ENCODE measurements around the gene RHBDD1. TPM values are rescaled to one million over a fixed set of nuclear protein-coding genes. Genes with fewer than 3 reads are reported as not detected.

RHBDD1 gene
- total RNA-seq, 4 donors from 2014 or later = 19.5 to 91.5 (median 47.3) TPM

- Histone ChIP-seq H3K9me3 (no peaks in the 10 kb centered on the region), H3K27ac (no peak overlapping the region), H3K27me3 (no peaks in the 10 kb centered on the region), H3K4me3 (no peak overlapping the region), H3K36me3 (no peaks in the 10 kb centered on the region), H3K4me1 (no peaks in the 10 kb centered on the region)
- TF ChIP-seq CTCF (IDR thresholded peaks at IDR 0.05) (no peak), POLR2A (IDR thresholded peaks at IDR 0.05) (no peak)
- intact Hi-C loops (cut with DNase I; ENCODE audit: low total_unique reads) = no loop called here
- no peak for DNase-seq
These were observed 189.7 kb downstream of the RHBDD1 start for GRCh38 chr2:227025510-227025909.

GRCh38 chr2:227029426-227030105 lies 193.7 kb downstream of the RHBDD1 start:
- DNase-seq = no peak
- H3K27me3 ChIP-seq = no peaks in the 10 kb centered on the region
- no peaks in the 10 kb centered on the region for H3K9me3 ChIP-seq
- H3K36me3 ChIP-seq = no peaks in the 10 kb centered on the region
- intact Hi-C loops (cut with DNase I; ENCODE audit: low total_unique reads) = no loop called here
- no peak overlapping the region for H3K4me3 ChIP-seq
- TF ChIP-seq CTCF (IDR thresholded peaks at IDR 0.05) = no peak
- TF ChIP-seq POLR2A (IDR thresholded peaks at IDR 0.05) = no peak
- H3K27ac ChIP-seq = no peak overlapping the region
- H3K4me1 ChIP-seq = no peaks in the 10 kb centered on the region

GRCh38 chr2:227030789-227031188 lies 194.9 kb downstream of the RHBDD1 start:
- no peaks in the 10 kb centered on the region for H3K4me1 ChIP-seq
- H3K36me3 ChIP-seq = no peaks in the 10 kb centered on the region
- DNase-seq = no peak
- intact Hi-C loops (cut with DNase I; ENCODE audit: low total_unique reads) = no loop called here
- TF ChIP-seq CTCF (IDR thresholded peaks at IDR 0.05) (no peak), POLR2A (IDR thresholded peaks at IDR 0.05) (no peak)
- no peaks in the 10 kb centered on the region for H3K27me3 ChIP-seq
- no peak overlapping the region for H3K4me3 ChIP-seq
- no peaks in the 10 kb centered on the region for H3K9me3 ChIP-seq
- no peak overlapping the region for H3K27ac ChIP-seq

GRCh38 chr2:227031379-227031778 lies 195.5 kb downstream of the RHBDD1 start:
- TF ChIP-seq POLR2A (IDR thresholded peaks at IDR 0.05) = no peak
- no peak for TF ChIP-seq CTCF (IDR thresholded peaks at IDR 0.05)
- H3K4me3 ChIP-seq = no peak overlapping the region

GRCh38 chr2:227033471-227034148 lies 197.8 kb downstream of the RHBDD1 start:
- no peak for TF ChIP-seq POLR2A (IDR thresholded peaks at IDR 0.05)
- TF ChIP-seq CTCF (IDR thresholded peaks at IDR 0.05) = peak in 1 of 4 experiments; percentile 41
- Histone ChIP-seq H3K4me1 (no peaks in the 10 kb centered on the region), H3K9me3 (no peaks in the 10 kb centered on the region), H3K27ac (no peak overlapping the region), H3K36me3 (no peaks in the 10 kb centered on the region), H3K4me3 (no peak overlapping the region), H3K27me3 (no peaks in the 10 kb centered on the region)
- DNase-seq = no peak
- intact Hi-C loops (cut with DNase I; ENCODE audit: low total_unique reads) = no loop called here

More at GRCh38 chr2:227031379-227031778, 195.5 kb downstream of the RHBDD1 start:
- no peak for DNase-seq
- no peaks in the 10 kb centered on the region for H3K9me3 ChIP-seq
- intact Hi-C loops (cut with DNase I; ENCODE audit: low total_unique reads) = no loop called here
- no peaks in the 10 kb centered on the region for H3K4me1 ChIP-seq
- no peak overlapping the region for H3K27ac ChIP-seq
- no peaks in the 10 kb centered on the region for H3K36me3 ChIP-seq
- H3K27me3 ChIP-seq = no peaks in the 10 kb centered on the region

Data from uterus (tissue), 4 donors.